ENCODE data around the gene SLC22A13.

- no peak for TF ChIP-seq EZH2 (IDR thresholded peaks at IDR 0.05; ENCODE audit: borderline replicate concordance, low read depth, low read length, severe bottlenecking)
- TF ChIP-seq POLR2A (IDR thresholded peaks at IDR 0.05; ENCODE audit: low read depth, low read length) = no peak
- no peak for TF ChIP-seq CTCF (IDR thresholded peaks at IDR 0.05; ENCODE audit: extremely low read depth in 1 of 2, insufficient read depth in 1 of 2, low read depth in 1 of 2, low read length in 2 of 2)
- TF ChIP-seq FOS (IDR thresholded peaks at IDR 0.05; ENCODE audit: borderline replicate concordance, insufficient read depth, low read length) = no peak
- TF ChIP-seq JUN (IDR thresholded peaks at IDR 0.05; ENCODE audit: borderline replicate concordance, insufficient read depth, insufficient read length, low read depth) = no peak
- no peak for TF ChIP-seq POLR2AphosphoS5 (IDR thresholded peaks at IDR 0.05; ENCODE audit: insufficient read depth, low read depth, low read length)
- no peak for TF ChIP-seq MAX (IDR thresholded peaks at IDR 0.05; ENCODE audit: insufficient read depth, insufficient read length)
These were observed 43.5 kb upstream of the SLC22A13 start for GRCh38 chr3:38222032-38222634.

Data from endothelial cell of umbilical vein (primary cell).